ENCODE measurements around the gene CPEB4. TPM values are rescaled to one million over a fixed set of nuclear protein-coding genes. Genes with fewer than 3 reads are reported as not detected.

The CPEB4 gene
- total and polyA plus RNA-seq, 2 experiments from 2014 or later = 6.2 to 11.6 TPM

DNA sequence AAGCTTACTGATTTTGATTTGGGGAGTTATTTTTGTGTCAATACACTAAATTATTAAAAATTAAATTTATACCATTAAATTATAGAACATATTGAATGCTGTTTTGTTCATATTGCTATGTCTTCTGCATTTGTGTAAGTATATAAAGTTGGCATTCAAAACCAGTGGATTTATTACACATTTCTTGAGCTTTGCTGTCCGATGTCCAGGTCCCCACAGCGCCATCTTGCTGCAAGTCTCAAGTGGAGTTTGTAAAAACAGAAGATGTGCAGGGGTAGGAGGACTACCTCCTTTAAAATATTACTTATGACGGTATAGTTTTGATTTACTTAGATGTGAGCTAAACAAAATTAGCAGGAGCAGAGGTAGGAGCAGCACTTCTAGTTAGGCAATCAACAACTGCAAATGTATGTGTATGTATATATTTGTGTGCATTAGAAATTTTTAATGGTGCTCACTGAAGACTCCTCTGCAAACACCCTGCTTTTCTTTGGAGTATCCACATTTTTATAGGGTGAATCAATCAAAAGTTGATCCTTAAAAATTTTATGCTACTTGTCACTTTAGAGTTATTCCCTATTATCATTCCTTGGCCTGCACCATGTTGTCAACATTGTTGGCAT is 37.4 kb downstream of the CPEB4 start:
- Histone ChIP-seq H3K9me2 (ENCODE audit: insufficient read depth) (no peaks in the 10 kb centered on the region), H3K4me1 (ENCODE audit: insufficient read depth) (peaks cover 31% of the 10 kb centered on the region), H3K27ac (no peak overlapping the region), H3K36me3 (ENCODE audit: low read depth) (no peaks in the 10 kb centered on the region), H4K20me1 (ENCODE audit: insufficient read depth) (no peaks in the 10 kb centered on the region), H3K9ac (no peak overlapping the region), H3F3A (ENCODE audit: insufficient read depth) (no peaks in the 10 kb centered on the region; the same call in 1 of the 2 replicates), H2AFZ (no peak overlapping the region), H3K27me3 (replicated peaks; ENCODE audit: insufficient read depth) (no peaks in the 10 kb centered on the region), H3K4me2 (ENCODE audit: unreplicated experiment) (no peak overlapping the region), H3K4me3 (no peak overlapping the region), H3K9me3 (ENCODE audit: low read depth) (no peaks in the 10 kb centered on the region), H3K79me2 (ENCODE audit: insufficient read depth) (peaks cover 99% of the 10 kb centered on the region)
- DNase-seq = peak; percentile 74
- no peak for TF ChIP-seq EZH2 (IDR thresholded peaks at IDR 0.05; ENCODE audit: insufficient read depth, poor library complexity, severe bottlenecking)
- TF ChIP-seq EZH2phosphoT487 (IDR thresholded peaks at IDR 0.05; ENCODE audit: insufficient read depth, low read depth) = no peak
- WGBS, 2 experiments (ENCODE audit: low coverage in 1 of 2, low lambda C conversion rate in 2 of 2, missing lambda C conversion rate in 2 of 2) = 27 to 28% methylated on average over 3 of the region's 3 CpGs
- in situ Hi-C loops (cut with MboI) = no loop called here

DNA sequence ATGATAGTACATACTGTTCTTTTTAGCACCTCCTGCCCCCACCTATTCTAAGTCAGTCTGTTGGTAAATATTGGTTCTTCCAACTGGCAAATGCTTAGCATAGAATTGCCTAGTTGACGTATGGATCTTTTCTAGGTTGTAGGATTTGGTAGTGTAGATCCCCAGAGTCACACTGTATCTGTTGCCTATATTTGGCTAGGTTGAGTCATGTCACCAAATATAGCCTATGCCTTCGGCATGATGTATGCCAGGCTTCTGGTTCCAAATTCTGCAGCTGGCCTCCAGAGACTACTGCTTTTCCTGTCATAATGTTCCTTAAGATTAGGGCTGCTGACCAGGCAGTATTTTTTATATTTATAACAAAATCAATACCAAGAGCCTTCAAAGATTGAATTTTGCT is 38.2 kb downstream of the CPEB4 start:
- peak; percentile 68 for DNase-seq
- Histone ChIP-seq H3K27me3 (replicated peaks; ENCODE audit: insufficient read depth) (no peaks in the 10 kb centered on the region), H4K20me1 (ENCODE audit: insufficient read depth) (no peaks in the 10 kb centered on the region), H3K4me3 (no peak overlapping the region), H3K9ac (no peak overlapping the region), H3K9me2 (ENCODE audit: insufficient read depth) (no peaks in the 10 kb centered on the region), H3K4me1 (ENCODE audit: insufficient read depth) (peaks cover 23% of the 10 kb centered on the region), H3K4me2 (ENCODE audit: unreplicated experiment) (no peak overlapping the region), H3K9me3 (ENCODE audit: low read depth) (no peaks in the 10 kb centered on the region), H3K27ac (0 out of 2 replicates have a peak overlapping the region, but pooled peaks have one; percentile 7), H2AFZ (no peak overlapping the region), H3K36me3 (ENCODE audit: low read depth) (no peaks in the 10 kb centered on the region), H3K79me2 (ENCODE audit: insufficient read depth) (peaks cover 99% of the 10 kb centered on the region), H3F3A (ENCODE audit: insufficient read depth) (no peaks in the 10 kb centered on the region; the same call in 1 of the 2 replicates)
- no peak for TF ChIP-seq EZH2phosphoT487 (IDR thresholded peaks at IDR 0.05; ENCODE audit: insufficient read depth, low read depth)
- TF ChIP-seq EZH2 (IDR thresholded peaks at IDR 0.05; ENCODE audit: insufficient read depth, poor library complexity, severe bottlenecking) = no peak
- 34 to 41% methylated on average over 2 of the region's 2 CpGs for WGBS, 2 experiments (ENCODE audit: low coverage in 1 of 2, low lambda C conversion rate in 2 of 2, missing lambda C conversion rate in 2 of 2)
- in situ Hi-C loops (cut with MboI) = no loop called here

DNA sequence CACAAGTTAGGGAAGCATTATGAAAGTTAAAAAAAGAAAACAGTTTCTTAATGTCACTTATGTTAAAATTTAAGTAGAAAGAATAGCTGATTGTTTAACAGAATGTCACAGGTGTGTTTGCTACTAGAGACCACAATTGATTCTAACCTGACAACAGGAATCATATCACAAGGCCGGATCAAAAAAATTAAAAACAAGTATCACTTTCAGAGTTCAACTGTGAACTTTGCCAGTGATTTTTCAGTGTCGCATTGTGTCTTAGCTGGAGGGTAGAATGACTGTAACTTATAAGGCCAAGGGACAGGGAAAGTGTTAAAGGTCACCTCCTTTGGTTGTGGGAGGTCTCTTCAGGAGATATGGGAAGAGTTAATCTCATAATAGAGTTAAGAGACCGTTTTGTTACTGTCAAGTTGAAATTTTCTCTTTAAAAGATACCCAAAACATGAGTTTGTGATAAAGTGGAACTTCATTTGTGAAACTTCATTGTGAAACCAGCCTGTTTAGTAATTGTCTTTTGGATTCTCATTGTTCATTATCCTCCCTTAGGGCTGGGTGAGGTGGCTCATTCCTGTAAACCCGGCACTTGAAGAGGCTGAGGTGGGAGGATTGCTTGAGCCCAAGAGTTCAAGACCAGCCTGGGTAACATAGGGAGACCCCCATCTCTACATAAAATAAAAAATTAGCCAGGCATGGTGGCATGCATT is 40.9 kb downstream of the CPEB4 start:
- Histone ChIP-seq H2AFZ (no peak overlapping the region), H3K9ac (no peak overlapping the region), H3K4me3 (no peak overlapping the region), H3K4me1 (ENCODE audit: insufficient read depth) (peaks cover 14% of the 10 kb centered on the region), H3K79me2 (ENCODE audit: insufficient read depth) (peaks cover 94% of the 10 kb centered on the region), H3F3A (ENCODE audit: insufficient read depth) (no peaks in the 10 kb centered on the region; the same call in 1 of the 2 replicates), H3K36me3 (ENCODE audit: low read depth) (no peaks in the 10 kb centered on the region), H4K20me1 (ENCODE audit: insufficient read depth) (no peaks in the 10 kb centered on the region), H3K9me3 (ENCODE audit: low read depth) (no peaks in the 10 kb centered on the region), H3K9me2 (ENCODE audit: insufficient read depth) (no peaks in the 10 kb centered on the region), H3K4me2 (ENCODE audit: unreplicated experiment) (no peak overlapping the region), H3K27me3 (replicated peaks; ENCODE audit: insufficient read depth) (no peaks in the 10 kb centered on the region), H3K27ac (no peak overlapping the region)
- in situ Hi-C loops (cut with MboI) = no loop called here
- TF ChIP-seq EZH2phosphoT487 (IDR thresholded peaks at IDR 0.05; ENCODE audit: insufficient read depth, low read depth) (no peak), EZH2 (IDR thresholded peaks at IDR 0.05; ENCODE audit: insufficient read depth, poor library complexity, severe bottlenecking) (no peak)
- DNase-seq = no peak
- WGBS, 2 experiments (ENCODE audit: low coverage in 1 of 2, low lambda C conversion rate in 2 of 2, missing lambda C conversion rate in 2 of 2) = 84 to 90% methylated on average over 4 of the region's 4 CpGs

DNA sequence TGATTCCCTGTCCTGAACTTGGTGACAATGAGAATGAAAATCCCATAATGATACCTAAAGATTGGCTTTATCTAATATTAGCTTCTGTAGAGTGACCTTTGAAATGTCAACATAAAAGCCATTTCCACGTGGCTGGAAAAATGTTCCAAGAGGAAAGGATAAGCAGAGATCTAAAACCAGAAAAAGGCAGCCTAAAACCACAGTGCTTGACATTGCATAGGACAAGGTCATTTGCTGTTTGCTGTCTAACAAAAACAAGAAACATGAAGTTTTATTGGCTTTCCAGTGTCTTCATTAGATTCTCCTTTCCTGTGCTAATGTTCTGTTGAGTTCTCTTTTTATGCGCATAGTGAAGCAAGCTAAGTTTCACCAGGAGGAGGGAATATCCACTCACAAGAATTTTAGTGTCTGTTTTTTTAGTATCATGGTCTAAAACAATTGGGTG is 44.6 kb downstream of the CPEB4 start:
- Histone ChIP-seq H3K9ac (no peak overlapping the region), H3K79me2 (ENCODE audit: insufficient read depth) (peaks cover 94% of the 10 kb centered on the region), H3K27me3 (replicated peaks; ENCODE audit: insufficient read depth) (no peaks in the 10 kb centered on the region), H3F3A (ENCODE audit: insufficient read depth) (no peaks in the 10 kb centered on the region), H3K27ac (no peak overlapping the region), H2AFZ (no peak overlapping the region), H3K4me2 (ENCODE audit: unreplicated experiment) (no peak overlapping the region), H3K4me1 (ENCODE audit: insufficient read depth) (no peaks in the 10 kb centered on the region), H3K9me3 (ENCODE audit: low read depth) (no peaks in the 10 kb centered on the region), H3K9me2 (ENCODE audit: insufficient read depth) (no peaks in the 10 kb centered on the region), H4K20me1 (ENCODE audit: insufficient read depth) (no peaks in the 10 kb centered on the region), H3K4me3 (no peak overlapping the region), H3K36me3 (ENCODE audit: low read depth) (no peaks in the 10 kb centered on the region)
- DNase-seq = no peak
- no peak for TF ChIP-seq EZH2phosphoT487 (IDR thresholded peaks at IDR 0.05; ENCODE audit: insufficient read depth, low read depth)
- TF ChIP-seq EZH2 (IDR thresholded peaks at IDR 0.05; ENCODE audit: insufficient read depth, poor library complexity, severe bottlenecking) = no peak
- in situ Hi-C loops (cut with MboI) = no loop called here
- WGBS, 2 experiments (ENCODE audit: low coverage in 1 of 2, low lambda C conversion rate in 2 of 2, missing lambda C conversion rate in 2 of 2) = 92 to 94% methylated on average over 2 of the region's 2 CpGs

All from GM23248 (cell line).